Measurements from ENCODE around the gene TRIP6.

GRCh38 chr7:100900978-100901377, 33.8 kb downstream of the TRIP6 start:
- TF ChIP-seq CTCF (conservative IDR thresholded peaks at IDR 0.05; ENCODE audit: low read depth, low read length) (no peak), EZH2 (IDR thresholded peaks at IDR 0.05; ENCODE audit: borderline replicate concordance, low read depth, low read length, poor library complexity, severe bottlenecking) (no peak)
